Esophagus squamous epithelium (tissue), 5 donors: ENCODE data around the gene TMEM198. TPM values are rescaled to one million over a fixed set of nuclear protein-coding genes. Genes with fewer than 3 reads are reported as not detected.

Experiments
- DNase-seq: peaks from one replicate; lab custom pipeline; 2025; lab: John Stamatoyannopoulos, UW
- H3K27ac ChIP-seq, 4 donors: fragments of 200-600 bp; sonication (generic); one replicate each; pipeline ENCODE4 v1.5.1; 2016 to 2019; ENCODE audit warnings: mild to moderate bottlenecking in 1 of 4
- H3K27me3 ChIP-seq, 4 donors: fragments of 200-600 bp; sonication (generic); 1 replicate in 3 of 4; 2 replicates in 1 of 4; pipeline versions ENCODE4 v1.5.1 to v1.6.0; 2017 to 2021; ENCODE audit warnings: antibody characterized with exemption in 1 of 4
- H3K36me3 ChIP-seq, 3 donors: fragments of 200-600 bp; sonication (generic); one replicate each; pipeline ENCODE4 v1.5.1; 2016 to 2019
- H3K4me1 ChIP-seq, 3 donors: fragments of 200-600 bp; sonication (generic); one replicate each; pipeline ENCODE4 v1.5.1; 2017 to 2019
- H3K4me3 ChIP-seq, 4 donors: fragments of 200-600 bp; sonication (generic); 1 replicate in 3 of 4; 2 replicates in 1 of 4; pipeline ENCODE4 v1.5.1; 2016 to 2019; ENCODE audit warnings: mild to moderate bottlenecking in 2 of 4, moderate library complexity in 1 of 4
- H3K9me3 ChIP-seq, 3 donors: fragments of 200-600 bp; sonication (generic); one replicate each; pipeline ENCODE4 v1.5.1; 2016 to 2019
- CTCF ChIP-seq, 6 experiments: fragments of 450-650 bp in 4 of 6; fragments of 200-600 bp in 2 of 6; sonication (generic) in 2 of 6; IDR thresholded peaks; one replicate each; pipeline ENCODE4 v1.5.1; 2016 to 2019; ENCODE audit warnings: antibody characterized with exemption in 6 of 6, mild to moderate bottlenecking in 4 of 6, moderate library complexity in 4 of 6
- POLR2A ChIP-seq, 4 donors: fragments of 450-650 bp; IDR thresholded peaks; one replicate each; pipeline ENCODE4 v1.6.1; 2017; ENCODE audit warnings: antibody characterized with exemption in 4 of 4, mild to moderate bottlenecking in 4 of 4, moderate library complexity in 3 of 4
- WGBS, 2 donors: methylation state at CpG; one replicate each; pipeline ENCODE4 v1.1.5; 2018; 5-methylcytosine and 5-hydroxymethylcytosine counted together
- intact Hi-C: fragments of 100-400 bp; cut with DNase I; formaldehyde crosslinking; loops from one replicate; pipeline ENCODE4 v1.15.0; 2022
- small RNA-seq, 4 donors: library from RNA; depleted of rRNA; stranded (forward); fragments of <200 nt; gene quantifications; one replicate each; pipeline ENCODE3, GENCODE V24; 2016
- total RNA-seq, 4 donors: library from RNA; depleted of rRNA; stranded (reverse); fragments of >200 nt; gene quantifications; one replicate each; pipeline ENCODE4 v1.1.0, GENCODE V29; 2016
- donor health status: DM: yes; HTN: yes; CAD: no.

TMEM198 gene
- total RNA-seq, 4 donors from 2014 or later: 0.62 to 0.87 (median 0.78) TPM

GRCh38 chr2:219596954-219597551 lies 53.2 kb downstream of the TMEM198 start:
- H3K4me3 ChIP-seq: peak overlapping the region; percentile 69 to 86 (median 74)
- H3K4me1 ChIP-seq: peaks cover 5 to 21% (median 9%) of the 10 kb centered on the region in 3 donors
- no peaks in the 10 kb centered on the region for H3K9me3 ChIP-seq
- no peaks in the 10 kb centered on the region for H3K27me3 ChIP-seq
- peak overlapping the region; percentile 89 to 93 (median 92) for H3K27ac ChIP-seq
- intact Hi-C loops: no loop called here
- DNase-seq: no peak
- peaks cover 4 to 12% (median 6%) of the 10 kb centered on the region in 3 donors for H3K36me3 ChIP-seq
- 10 to 13% methylated on average over 19 of the region's 19 CpGs for WGBS, 2 donors
- TF ChIP-seq CTCF (IDR thresholded peaks at IDR 0.05): no peak
- TF ChIP-seq POLR2A (IDR thresholded peaks at IDR 0.05): no peak

DNA sequence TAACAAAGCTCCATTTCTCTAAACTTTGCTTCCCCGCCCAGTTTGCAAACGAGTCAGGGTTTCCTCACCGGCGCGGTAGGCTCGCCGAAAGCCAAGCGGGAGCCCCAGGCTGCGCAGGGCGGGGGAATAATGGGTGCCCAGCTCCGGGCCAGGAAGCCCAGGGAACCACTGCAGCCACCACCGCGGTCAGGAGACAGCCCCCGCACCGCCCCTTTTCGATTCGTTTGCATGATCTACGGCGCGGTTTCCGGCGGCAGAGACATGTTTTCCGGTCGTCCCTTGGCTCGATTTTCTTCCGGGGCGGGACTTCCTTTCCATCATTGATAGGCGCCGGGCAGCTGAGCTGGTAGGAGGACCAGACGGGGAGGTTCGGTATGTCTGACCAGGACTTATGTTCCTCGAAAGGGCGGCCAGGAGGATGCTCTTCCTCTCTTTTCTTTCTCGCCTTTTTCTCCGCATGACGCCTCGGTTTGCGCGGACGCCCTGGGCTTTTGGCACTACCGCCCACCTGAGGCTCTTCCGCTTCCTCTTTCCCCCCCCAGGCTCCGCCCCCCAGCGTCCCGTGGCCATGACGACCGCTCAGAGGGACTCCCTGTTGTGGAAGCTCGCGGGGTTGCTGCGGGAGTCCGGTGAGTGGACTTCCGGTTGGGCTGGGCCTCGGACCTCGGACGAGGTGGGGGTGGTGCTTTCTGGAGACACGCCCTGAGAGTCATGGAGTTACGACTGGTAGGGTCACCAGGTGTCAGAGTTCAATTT lies 53.9 kb downstream of the TMEM198 start, which contains the start of gene STK11IP:
Gene STK11IP, plus strand, starts transcription at position 306 of the 756 bp plus-strand sequence. Its CDS starts 263 bp downstream, at position 569.
- 0 to 1% methylated on average over 19 to 24 of the region's 57 CpGs for WGBS, 2 donors
- intact Hi-C loops: no loop called here

GRCh38 chr2:219598308-219599078 lies 54.7 kb downstream of the TMEM198 start:
- Histone ChIP-seq H3K4me1 (peaks cover 5 to 21% (median 9%) of the 10 kb centered on the region in 3 donors), H3K27ac (peak overlapping the region; percentile 89 to 93 (median 92)), H3K9me3 (no peaks in the 10 kb centered on the region), H3K36me3 (peaks cover 4 to 26% (median 6%) of the 10 kb centered on the region in 3 donors), H3K4me3 (peak overlapping the region; percentile 69 to 86 (median 74)), H3K27me3 (no peaks in the 10 kb centered on the region)
- TF ChIP-seq POLR2A (IDR thresholded peaks at IDR 0.05) (no peak), CTCF (IDR thresholded peaks at IDR 0.05) (no peak)
- intact Hi-C loops: no loop called here
- DNase-seq: no peak
- WGBS, 2 donors: 21 to 22% methylated on average over 7 to 9 of the region's 9 CpGs

More for the DNA sequence above, 53.9 kb downstream of the TMEM198 start, which contains the start of gene STK11IP:
- H3K4me1 ChIP-seq: peaks cover 5 to 21% (median 9%) of the 10 kb centered on the region in 3 donors
- peaks cover 4 to 19% (median 6%) of the 10 kb centered on the region in 3 donors for H3K36me3 ChIP-seq
- H3K27me3 ChIP-seq: no peaks in the 10 kb centered on the region
- H3K9me3 ChIP-seq: no peaks in the 10 kb centered on the region
- H3K4me3 ChIP-seq: peak within 1 kb of the TSS; percentile 69 to 86 (median 74)
- peak; percentile 85 for DNase-seq
- no peak for TF ChIP-seq CTCF (IDR thresholded peaks at IDR 0.05)
- peak in 2 of 4 donors; percentile 65 to 75 for TF ChIP-seq POLR2A (IDR thresholded peaks at IDR 0.05)
- peak within 1 kb of the TSS; percentile 89 to 93 (median 92) for H3K27ac ChIP-seq

Small RNA genes lying within 50 kb of the gene (small RNA-seq; reads per million reads assigned to genes)
- gene MIR3132 (0 to 0.07 (median 0) reads per million in 4 donors), gene RN7SKP213 (0 reads per million in 4 donors)

Other genes with a start within 250 kb of the TMEM198 start
- gene PTPRN, start 234.6 kb upstream of the TMEM198 start, total RNA-seq: not detected
- gene RESP18, start 211.3 kb upstream of the TMEM198 start, total RNA-seq: not detected
- 10 to 100 TPM; 36.7 to 82.4 (median 39.5) TPM for gene DNPEP, start 156.1 kb upstream of the TMEM198 start, total RNA-seq
- gene DES, start 125.7 kb upstream of the TMEM198 start, total RNA-seq: 1,000 to 10,000 TPM in 1 of 4 donors, 100 to 1,000 TPM in 3; 120 to 2,698 (median 303) TPM
- gene SPEG, start 109.2 kb upstream of the TMEM198 start, total RNA-seq: 10 to 100 TPM in 1 of 4 donors, 1 to 10 TPM in 3; 3.8 to 29.0 (median 5.0) TPM
- 10 to 100 TPM; 18.1 to 31.1 (median 26.4) TPM for gene GMPPA, start 45.1 kb upstream of the TMEM198 start, total RNA-seq
- gene ASIC4, start 29.5 kb upstream of the TMEM198 start, total RNA-seq: not detected
- gene CHPF, start 219 bp upstream of the TMEM198 start, total RNA-seq: 10 to 100 TPM; 40.4 to 56.6 (median 52.6) TPM
- 10 to 100 TPM in 3 of 4 donors, 1 to 10 TPM in 1; 7.0 to 38.9 (median 16.0) TPM for gene OBSL1, start 27.5 kb downstream of the TMEM198 start, total RNA-seq
- not detected for gene INHA, start 28.3 kb downstream of the TMEM198 start, total RNA-seq
- 10 to 100 TPM; 12.3 to 21.3 (median 14.4) TPM for gene STK11IP, start 53.8 kb downstream of the TMEM198 start, total RNA-seq
- gene SLC4A3, start 83.6 kb downstream of the TMEM198 start, total RNA-seq: 1 to 10 TPM; 1.1 to 4.0 (median 2.2) TPM